Hindlimb muscle (tissue), 1 donor: ENCODE data around the gene NANOS3. TPM values are rescaled to one million over a fixed set of nuclear protein-coding genes. Genes with fewer than 3 reads are reported as not detected.
"Not testable (repeated sequence)": the region's sequence is repeated elsewhere in the genome, so short reads cannot be mapped to it uniquely, and the experiment has no call there.

Source experiments
- DNase-seq: peaks from one replicate; pipeline ENCODE4 v3.0.0-alpha.2; 2013
- polyA plus RNA-seq: library from polyadenylated mRNA; unstranded; fragments of 120-200 nt; gene quantifications from one replicate; pipeline ENCODE4 v1.2.1, GENCODE V29; 2013; ENCODE audit not compliant: insufficient read length

Gene NANOS3
- polyA plus RNA-seq, 1 donor: 2.6 TPM

GRCh38 chr19:13843104-13843921 lies 33.6 kb upstream of the NANOS3 start:
- no peak for DNase-seq

GRCh38 chr19:13844130-13844631 lies 32.8 kb upstream of the NANOS3 start:
- DNase-seq: no peak

GRCh38 chr19:13846557-13847406 lies 30.2 kb upstream of the NANOS3 start:
- DNase-seq: peak; percentile 94

- peak; percentile 96 for DNase-seq
Measured at GRCh38 chr19:13847407-13848339, 29.3 kb upstream of the NANOS3 start.

- DNase-seq: no peak
Measured at GRCh38 chr19:13848340-13848677, 28.6 kb upstream of the NANOS3 start.

- DNase-seq: no peak
Measured at GRCh38 chr19:13848798-13849676, 27.9 kb upstream of the NANOS3 start.

- DNase-seq: peak; percentile 93
Measured at GRCh38 chr19:13849991-13850909, 26.7 kb upstream of the NANOS3 start.

- DNase-seq: peak; percentile 79
Measured at GRCh38 chr19:13850910-13851733, 25.8 kb upstream of the NANOS3 start.

- not testable (repeated sequence) for DNase-seq
Measured at GRCh38 chr19:13851734-13852114, 25.2 kb upstream of the NANOS3 start.

GRCh38 chr19:13852171-13852707 lies 24.7 kb upstream of the NANOS3 start:
- DNase-seq: not testable (repeated sequence)

GRCh38 chr19:13856497-13856896 lies 20.4 kb upstream of the NANOS3 start:
- no peak for DNase-seq

GRCh38 chr19:13859361-13859880 lies 17.5 kb upstream of the NANOS3 start:
- no peak for DNase-seq

- no peak for DNase-seq
Measured at GRCh38 chr19:13860679-13861391, 16.1 kb upstream of the NANOS3 start.

- DNase-seq: no peak
Measured at GRCh38 chr19:13861392-13861713, 15.6 kb upstream of the NANOS3 start.

- peak; percentile 96 for DNase-seq
Measured at GRCh38 chr19:13861714-13862531, 15.0 kb upstream of the NANOS3 start.

GRCh38 chr19:13864046-13864666 lies 12.8 kb upstream of the NANOS3 start:
- no peak for DNase-seq
